ENCODE data around the gene C4BPA. TPM values are rescaled to one million over a fixed set of nuclear protein-coding genes. Genes with fewer than 3 reads are reported as not detected.

C4BPA gene
- total RNA-seq, 1 experiment from 2014 or later: not detected

DNA sequence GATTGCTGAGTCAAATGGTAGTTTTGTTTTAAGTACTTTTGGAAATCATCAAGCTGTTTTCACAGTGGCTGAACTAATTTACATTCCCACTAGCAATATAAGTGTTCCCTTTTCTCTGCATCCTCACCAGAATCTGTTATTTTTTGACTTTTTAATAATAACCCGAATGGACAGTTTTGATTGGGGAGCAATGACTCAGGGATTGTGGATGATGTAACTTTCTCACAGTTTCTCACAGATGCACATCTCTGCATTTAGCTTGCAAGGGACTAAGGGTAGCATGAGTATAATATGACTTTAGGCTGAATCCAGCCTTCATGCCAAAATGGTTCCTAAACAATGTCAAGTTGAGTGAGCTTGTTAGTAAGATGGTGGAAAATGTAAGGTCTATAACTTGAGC is 90.2 kb downstream of the C4BPA start:
- peaks cover 4% of the 10 kb centered on the region for H3K27me3 Mint-ChIP-seq (ENCODE audit: low read depth)
- no peaks in the 10 kb centered on the region for H3K23me2 ChIP-seq (ENCODE audit: insufficient read length, low read depth, low read length, poor library complexity, severe bottlenecking)
- H3K4me3 Mint-ChIP-seq: no peak overlapping the region
- peaks cover 4 to 5% of the 10 kb centered on the region in 2 experiments; a peak in 4 of 5 replicates for H3K9me3 Mint-ChIP-seq
- H3T11ph ChIP-seq (ENCODE audit: low read length): no peak overlapping the region
- H3K36me3 Mint-ChIP-seq (ENCODE audit: insufficient read depth in 1 of 3, low read depth in 3 of 3): peaks cover 0 to 2% (median 0%) of the 10 kb centered on the region in 3 experiments; a peak in 3 of 7 replicates
- no peaks in the 10 kb centered on the region for H4K20me1 ChIP-seq (ENCODE audit: control insufficient read depth, insufficient read depth, insufficient read length)
- no peaks in the 10 kb centered on the region for H3K27me3 ChIP-seq (ENCODE audit: insufficient read depth, low read length)
- DNase-seq: no peak
- no peak overlapping the region for H3K14ac ChIP-seq (ENCODE audit: insufficient read depth, low read length)
- no peak overlapping the region for H3K23ac ChIP-seq (ENCODE audit: insufficient read length, low read depth, low read length)
- H3K4me2 ChIP-seq (ENCODE audit: insufficient read depth, insufficient read length, low read length): no peak overlapping the region
- H3K4ac ChIP-seq (ENCODE audit: low read depth, low read length): no peak overlapping the region
- no peaks in the 10 kb centered on the region for H3K4me1 ChIP-seq (ENCODE audit: insufficient read depth, low read length)
- no peak overlapping the region for H2AFZ ChIP-seq (ENCODE audit: low read length)
- H4K8ac ChIP-seq (replicated peaks; ENCODE audit: insufficient read length, low read depth, low read length): no peak overlapping the region
- H4K5ac ChIP-seq (ENCODE audit: insufficient read length, low read depth, low read length): no peak overlapping the region
- no peak overlapping the region for H2BK20ac ChIP-seq (ENCODE audit: low read depth, low read length, poor library complexity, severe bottlenecking)
- no peaks in the 10 kb centered on the region; a peak in 1 of 4 replicates for H3K4me1 Mint-ChIP-seq
- H3K56ac ChIP-seq (ENCODE audit: insufficient read length, low read depth, low read length): no peak overlapping the region
- TF ChIP-seq, protein P1, sequence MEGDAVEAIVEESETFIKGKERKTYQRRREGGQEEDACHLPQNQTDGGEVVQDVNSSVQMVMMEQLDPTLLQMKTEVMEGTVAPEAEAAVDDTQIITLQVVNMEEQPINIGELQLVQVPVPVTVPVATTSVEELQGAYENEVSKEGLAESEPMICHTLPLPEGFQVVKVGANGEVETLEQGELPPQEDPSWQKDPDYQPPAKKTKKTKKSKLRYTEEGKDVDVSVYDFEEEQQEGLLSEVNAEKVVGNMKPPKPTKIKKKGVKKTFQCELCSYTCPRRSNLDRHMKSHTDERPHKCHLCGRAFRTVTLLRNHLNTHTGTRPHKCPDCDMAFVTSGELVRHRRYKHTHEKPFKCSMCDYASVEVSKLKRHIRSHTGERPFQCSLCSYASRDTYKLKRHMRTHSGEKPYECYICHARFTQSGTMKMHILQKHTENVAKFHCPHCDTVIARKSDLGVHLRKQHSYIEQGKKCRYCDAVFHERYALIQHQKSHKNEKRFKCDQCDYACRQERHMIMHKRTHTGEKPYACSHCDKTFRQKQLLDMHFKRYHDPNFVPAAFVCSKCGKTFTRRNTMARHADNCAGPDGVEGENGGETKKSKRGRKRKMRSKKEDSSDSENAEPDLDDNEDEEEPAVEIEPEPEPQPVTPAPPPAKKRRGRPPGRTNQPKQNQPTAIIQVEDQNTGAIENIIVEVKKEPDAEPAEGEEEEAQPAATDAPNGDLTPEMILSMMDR (conservative IDR thresholded peaks at IDR 0.05): no peak
- H2BK120ac ChIP-seq (ENCODE audit: low read depth, low read length, poor library complexity, severe bottlenecking): no peak overlapping the region
- H3K27ac Mint-ChIP-seq: no peak overlapping the region
- no peak overlapping the region for H2BK15ac ChIP-seq (ENCODE audit: low read depth, low read length)
- H3K9ac ChIP-seq (ENCODE audit: extremely low read depth, insufficient read length, low read length): no peak overlapping the region
- no peak overlapping the region for H4K91ac ChIP-seq (ENCODE audit: insufficient read length, low read depth, low read length)
- H3K79me2 ChIP-seq (ENCODE audit: insufficient read depth, low read length): no peaks in the 10 kb centered on the region
- no peak overlapping the region for H2BK12ac ChIP-seq (ENCODE audit: insufficient read length, low read depth, low read length)
- no peaks in the 10 kb centered on the region for H3K79me1 ChIP-seq (ENCODE audit: insufficient read depth, low read depth, low read length, poor library complexity, severe bottlenecking)
- no CpG with 5 or more reads among the region's 1 CpG for WGBS (ENCODE audit: extremely low coverage, insufficient read length, low lambda C conversion rate)
- H3K18ac ChIP-seq (ENCODE audit: insufficient read length, low read depth, low read length): no peak overlapping the region
- no peaks in the 10 kb centered on the region for H3K9me3 ChIP-seq (ENCODE audit: control insufficient read depth, low read depth, low read length)
- no peak overlapping the region for H3K27ac ChIP-seq (ENCODE audit: insufficient read length, low read depth, low read length)
- no peak overlapping the region for H2BK5ac ChIP-seq (ENCODE audit: insufficient read length, low read length)
- no peak overlapping the region for H2AK5ac ChIP-seq (ENCODE audit: insufficient read length, low read length)

Other genes starting within 250 kb of the C4BPA start
- not detected in 2 replicates for gene IL20, start 238.6 kb upstream of the C4BPA start, total RNA-seq (2021)
- not detected in 2 replicates for gene IL24, start 206.8 kb upstream of the C4BPA start, total RNA-seq (2021)
- not detected in 2 replicates for gene FCMR, start 182.3 kb upstream of the C4BPA start, total RNA-seq (2021)
- not detected in 2 replicates for gene PIGR, start 157.8 kb upstream of the C4BPA start, total RNA-seq (2021)
- gene FCAMR, start 133.8 kb upstream of the C4BPA start, total RNA-seq (2021): not detected in 2 replicates
- 0.48 and 0.55 TPM in 2 replicates for gene C1orf116, start 71.5 kb upstream of the C4BPA start, total RNA-seq (2021)
- gene YOD1, start 53.0 kb upstream of the C4BPA start, total RNA-seq (2021): 8.6 and 9.4 TPM in 2 replicates
- gene PFKFB2, start 51.0 kb upstream of the C4BPA start, total RNA-seq (2021): 13.2 and 14.6 TPM in 2 replicates
- gene C4BPB, start 15.4 kb upstream of the C4BPA start, total RNA-seq (2021): not detected in 2 replicates
- 17.3 and 18.3 TPM in 2 replicates for gene CD55, start 217.4 kb downstream of the C4BPA start, total RNA-seq (2021)

All from H9 (cell line).